ENCODE data around the gene PCDH15.

PCDH15 gene

GRCh38 chr10:54708021-54708420 is 93.0 kb downstream of the PCDH15 start:
- no peak for DNase-seq (ENCODE audit: low read depth)

- no peak for DNase-seq (ENCODE audit: low read depth)
Observed at GRCh38 chr10:54702583-54703485, 98.2 kb downstream of the PCDH15 start.

GRCh38 chr10:54691331-54691730 is 109.7 kb downstream of the PCDH15 start:
- no peak for DNase-seq (ENCODE audit: low read depth)

- DNase-seq (ENCODE audit: low read depth): no peak
Observed at GRCh38 chr10:54682554-54682953, 118.5 kb downstream of the PCDH15 start.

GRCh38 chr10:54681136-54681535 is 119.9 kb downstream of the PCDH15 start:
- no peak for DNase-seq (ENCODE audit: low read depth)

- DNase-seq (ENCODE audit: low read depth): no peak
Observed at GRCh38 chr10:54667136-54667535, 133.9 kb downstream of the PCDH15 start.

- no peak for DNase-seq (ENCODE audit: low read depth)
Observed at GRCh38 chr10:54666192-54666591, 134.8 kb downstream of the PCDH15 start.

- DNase-seq (ENCODE audit: low read depth): no peak
Observed at GRCh38 chr10:54665095-54665494, 135.9 kb downstream of the PCDH15 start.

GRCh38 chr10:54660397-54660796 is 140.6 kb downstream of the PCDH15 start:
- DNase-seq (ENCODE audit: low read depth): no peak

GRCh38 chr10:54656643-54657042 is 144.4 kb downstream of the PCDH15 start:
- no peak for DNase-seq (ENCODE audit: low read depth)

GRCh38 chr10:54653518-54653917 is 147.5 kb downstream of the PCDH15 start:
- no peak for DNase-seq (ENCODE audit: low read depth)

- DNase-seq (ENCODE audit: low read depth): no peak
Observed at GRCh38 chr10:54650547-54650946, 150.5 kb downstream of the PCDH15 start.

- DNase-seq (ENCODE audit: low read depth): no peak
Observed at GRCh38 chr10:54622017-54622416, 179.0 kb downstream of the PCDH15 start.

GRCh38 chr10:54620352-54620751 is 180.7 kb downstream of the PCDH15 start:
- no peak for DNase-seq (ENCODE audit: low read depth)

- DNase-seq (ENCODE audit: low read depth): no peak
Observed at GRCh38 chr10:54614072-54614471, 187.0 kb downstream of the PCDH15 start.

GRCh38 chr10:54613162-54613561 is 187.9 kb downstream of the PCDH15 start:
- DNase-seq (ENCODE audit: low read depth): no peak

GRCh38 chr10:54609423-54609822 is 191.6 kb downstream of the PCDH15 start:
- DNase-seq (ENCODE audit: low read depth): no peak

- no peak for DNase-seq (ENCODE audit: low read depth)
Observed at GRCh38 chr10:54607983-54608382, 193.0 kb downstream of the PCDH15 start.

GRCh38 chr10:54594289-54594688 is 206.7 kb downstream of the PCDH15 start:
- no peak for DNase-seq (ENCODE audit: low read depth)

- DNase-seq (ENCODE audit: low read depth): no peak
Observed at GRCh38 chr10:54587971-54588370, 213.1 kb downstream of the PCDH15 start.

GRCh38 chr10:54585572-54585971 is 215.5 kb downstream of the PCDH15 start:
- no peak for DNase-seq (ENCODE audit: low read depth)

GRCh38 chr10:54577682-54578081 is 223.3 kb downstream of the PCDH15 start:
- DNase-seq (ENCODE audit: low read depth): no peak

- no peak for DNase-seq (ENCODE audit: low read depth)
Observed at GRCh38 chr10:54576541-54576940, 224.5 kb downstream of the PCDH15 start.

GRCh38 chr10:54559498-54559897 is 241.5 kb downstream of the PCDH15 start:
- no peak for DNase-seq (ENCODE audit: low read depth)

Measured in activated T-cell treated with anti-CD3 and anti-CD28 coated beads for 1 hour (primary cell).